GM21367 (cell line): Measurements from ENCODE around the gene FAM78A.

Experiments
- ATAC-seq: cut with Tn5 transposase; IDR thresholded peaks from one replicate; pipeline ENCODE4 v1.9.1; 2021; ENCODE audit not compliant: unreplicated experiment

The FAM78A gene

GRCh38 chr9:131276094-131276888 is at the start of gene FAM78A:
Gene FAM78A (minus strand): TSS chr9:131276510. CDS start chr9:131276179, 331 bp downstream.
- no peak for ATAC-seq

- ATAC-seq, result no peak
These were observed 48.7 kb upstream of the FAM78A start for GRCh38 chr9:131324736-131325679.

- no peak for ATAC-seq
These were observed 47.3 kb upstream of the FAM78A start for GRCh38 chr9:131323629-131324028.

- no peak for ATAC-seq
These were observed 43.8 kb upstream of the FAM78A start for GRCh38 chr9:131320031-131320685.

GRCh38 chr9:131319486-131319885 is 43.2 kb upstream of the FAM78A start:
- ATAC-seq, result no peak

- no peak for ATAC-seq
These were observed 42.1 kb upstream of the FAM78A start for GRCh38 chr9:131318231-131319085.

- ATAC-seq, result no peak
These were observed 36.8 kb upstream of the FAM78A start for GRCh38 chr9:131312822-131313770.

- no peak for ATAC-seq
These were observed 35.9 kb upstream of the FAM78A start for GRCh38 chr9:131312246-131312645.

GRCh38 chr9:131310833-131311554 is 34.7 kb upstream of the FAM78A start:
- no peak for ATAC-seq

GRCh38 chr9:131309530-131310276 is 33.4 kb upstream of the FAM78A start:
- no peak for ATAC-seq

- no peak for ATAC-seq
These were observed 32.7 kb upstream of the FAM78A start for GRCh38 chr9:131308906-131309529.

- no peak for ATAC-seq
These were observed 32.1 kb upstream of the FAM78A start for GRCh38 chr9:131308452-131308851.

- ATAC-seq, result no peak
These were observed 31.7 kb upstream of the FAM78A start for GRCh38 chr9:131307974-131308373.

GRCh38 chr9:131306397-131307004 is 30.2 kb upstream of the FAM78A start:
- no peak for ATAC-seq

GRCh38 chr9:131304676-131305355 is 28.5 kb upstream of the FAM78A start:
- no peak for ATAC-seq
